Choroid plexus epithelial cell (primary cell): ENCODE results near the gene PREX1.

Source experiments
- DNase-seq: peaks from one replicate; pipeline ENCODE4 v3.0.0-alpha.2; 2010; ENCODE audit warnings: low read depth
- H3K4me3 ChIP-seq: 2 replicates; pipeline ENCODE4 v1.5.1; 2011; ENCODE audit warnings: low read depth, mild to moderate bottlenecking, control low read depth, low read length, moderate library complexity
- CTCF ChIP-seq: conservative IDR thresholded peaks from 2 replicates; pipeline ENCODE4 v1.5.1; 2011; ENCODE audit warnings: low read depth, mild to moderate bottlenecking, control low read depth, inconsistent platforms, low read length, moderate library complexity

Gene PREX1

DNA sequence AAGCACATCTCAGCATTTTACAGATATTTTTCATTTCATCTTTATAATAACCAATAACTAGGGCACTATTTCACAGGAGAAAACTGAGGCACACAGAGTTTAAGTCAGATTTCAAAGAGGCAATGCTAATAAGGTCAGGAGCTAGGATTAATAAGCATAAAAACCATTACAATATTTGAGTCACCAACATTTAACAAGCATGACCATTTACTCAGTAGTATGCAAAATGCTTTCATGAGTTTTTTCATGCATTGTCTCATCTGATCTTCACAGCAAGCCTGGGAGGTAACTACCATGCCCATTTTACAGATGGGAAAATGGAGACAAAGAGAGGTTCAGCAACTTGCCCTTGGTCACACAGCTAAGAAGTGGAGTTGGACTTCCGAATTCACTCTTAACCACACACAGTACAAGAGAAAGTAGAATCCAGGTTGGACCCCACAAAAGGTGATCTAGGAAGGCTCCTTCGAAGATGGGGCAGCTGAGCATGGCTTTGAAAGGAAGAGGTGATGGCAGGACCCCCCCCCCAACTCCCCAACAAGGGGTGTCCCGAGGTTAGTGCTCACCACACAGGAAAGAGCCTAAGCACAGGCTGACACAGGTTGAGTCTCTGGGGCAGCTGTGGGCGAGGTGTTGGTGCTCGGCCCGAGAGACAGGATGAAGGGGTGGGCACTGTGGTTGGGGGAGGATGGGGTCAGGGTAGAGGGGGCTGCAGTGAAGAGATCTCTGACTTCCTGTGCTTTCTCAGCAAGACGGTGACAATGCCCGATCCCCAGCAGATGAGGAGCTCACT, 108.8 kb downstream of the PREX1 start:
- TF ChIP-seq CTCF, result no peak
- DNase-seq, result no peak
- H3K4me3 ChIP-seq, result no peak overlapping the region

DNA sequence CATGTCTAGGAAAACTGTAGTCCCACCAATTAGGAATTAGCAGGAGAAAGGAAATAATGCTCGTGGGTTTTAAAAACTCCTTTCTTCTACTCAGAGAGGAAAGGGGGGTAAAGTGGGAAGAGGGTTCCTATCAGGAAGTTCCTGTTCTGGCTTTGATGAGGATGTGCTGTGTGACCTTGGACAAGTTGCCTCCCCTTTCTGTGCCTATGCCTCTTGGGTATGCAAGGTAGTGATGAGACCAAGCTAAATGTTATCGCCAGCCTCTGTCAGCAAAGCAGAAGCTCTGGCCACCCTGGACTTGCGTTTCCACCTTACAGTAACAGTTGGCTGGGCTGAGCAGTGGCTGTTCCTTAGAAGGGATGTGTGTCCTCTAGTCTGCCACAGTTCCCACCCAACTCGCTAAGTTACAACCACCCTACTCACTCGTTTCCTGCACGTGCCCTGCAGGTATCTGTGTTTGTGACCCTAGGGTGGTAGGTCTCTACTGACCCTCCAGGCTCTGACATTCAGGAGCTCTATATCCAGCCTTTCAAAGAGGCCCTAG, 110.0 kb downstream of the PREX1 start:
- no peak overlapping the region for H3K4me3 ChIP-seq
- DNase-seq, result no peak
- TF ChIP-seq CTCF, result no peak

DNA sequence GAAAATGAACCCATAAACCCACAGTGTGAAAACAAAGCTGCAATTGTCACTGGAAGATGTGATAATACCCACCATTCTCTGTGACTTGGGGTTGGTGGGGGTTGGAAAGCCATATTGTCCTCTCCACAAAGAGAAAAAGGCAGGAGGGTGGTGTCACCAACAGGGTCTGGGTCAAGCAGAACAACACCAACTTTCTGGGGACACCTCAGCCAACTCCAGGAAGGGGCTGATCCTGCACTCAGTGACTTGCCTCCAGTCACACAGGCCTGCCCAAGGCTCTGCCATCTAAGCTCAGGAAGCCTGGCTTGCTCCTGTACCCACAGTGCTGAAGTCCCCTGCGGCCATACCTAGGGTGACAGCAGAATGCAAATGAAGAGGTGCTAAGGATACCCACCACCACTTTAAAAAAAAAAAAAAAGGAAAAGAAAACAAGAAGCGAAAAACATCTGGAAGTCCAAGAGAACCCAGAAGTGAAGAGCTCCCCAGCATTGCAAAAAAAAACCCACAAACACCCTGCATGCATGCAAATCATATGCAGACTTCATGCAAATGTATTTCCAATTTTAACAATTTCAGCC, 110.6 kb downstream of the PREX1 start:
- no peak for TF ChIP-seq CTCF
- H3K4me3 ChIP-seq, result no peak overlapping the region
- DNase-seq, result no peak

DNA sequence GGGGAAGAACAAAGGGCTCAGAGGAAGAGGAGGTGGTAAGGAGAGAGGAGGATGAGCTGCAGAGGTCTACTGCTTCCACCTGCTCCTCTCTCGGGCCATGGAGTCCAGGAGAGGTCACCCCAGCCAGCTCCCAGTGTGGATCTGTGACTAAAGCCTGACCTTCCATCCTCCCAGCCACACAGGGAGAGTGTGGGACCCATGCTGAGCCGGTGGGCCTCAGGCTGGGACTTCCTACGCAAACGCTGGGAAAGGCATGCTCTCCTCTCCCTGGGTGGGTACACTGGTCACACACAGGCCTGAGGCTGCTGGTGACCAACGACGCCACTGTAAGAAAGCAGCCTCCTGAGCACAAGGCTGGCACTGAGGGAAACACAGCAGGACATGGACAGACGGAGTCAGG, 111.3 kb downstream of the PREX1 start:
- DNase-seq, result no peak
- no peak overlapping the region for H3K4me3 ChIP-seq
- TF ChIP-seq CTCF, result no peak

- no peak for DNase-seq
- H3K4me3 ChIP-seq, result no peak overlapping the region
- TF ChIP-seq CTCF, result no peak
Measured at GRCh38 chr20:48716086-48716485, 111.7 kb downstream of the PREX1 start.

- no peak for DNase-seq
- no peak for TF ChIP-seq CTCF
- no peak overlapping the region for H3K4me3 ChIP-seq
Measured at GRCh38 chr20:48714764-48715163, 113.0 kb downstream of the PREX1 start.
